WTC11 (cell line): ENCODE results near the gene FOXP1. TPM values are rescaled to one million over a fixed set of nuclear protein-coding genes. Genes with fewer than 3 reads are reported as not detected.

Experiments used
- ATAC-seq: fragments of 200-7000 bp; cut with Tn5 transposase; 2 replicates; pipeline ENCODE4 v1.10.0; 2021; ENCODE audit warnings: mild to moderate bottlenecking, moderate library complexity
- CTCF ChIA-PET: fragments of 300-600 bp; sonication (Branson Sonifier 250); formaldehyde crosslinking; loops from one replicate; lab custom pipeline; 2021; ENCODE audit warnings: antibody characterized with exemption; lab: Charles Lee
- POLR2A ChIA-PET: fragments of 350-600 bp; sonication (Branson Sonifier 250); formaldehyde crosslinking; loops from one replicate; lab custom pipeline; 2021; ENCODE audit warnings: antibody characterized with exemption; lab: Charles Lee
- DNase-seq: peaks from one replicate; pipeline ENCODE4 v3.0.0; 2021; ENCODE audit warnings: low spot score
- H3K27ac Mint-ChIP-seq: 2 replicates; pipeline ENCODE4 v1.8.0; 2021; ENCODE audit warnings: mixed read lengths
- H3K27me3 Mint-ChIP-seq: 2 replicates; pipeline ENCODE4 v1.8.0; 2021; ENCODE audit warnings: low read depth, mild to moderate bottlenecking, moderate library complexity, mixed read lengths
- H3K36me3 Mint-ChIP-seq: 2 replicates; pipeline ENCODE4 v1.8.0; 2021; ENCODE audit warnings: mixed read lengths
- H3K4me1 Mint-ChIP-seq: 2 replicates; pipeline ENCODE4 v1.8.0; 2022; ENCODE audit warnings: mixed read lengths
- H3K4me3 Mint-ChIP-seq: 2 replicates; pipeline ENCODE4 v1.8.0; 2021; ENCODE audit warnings: mild to moderate bottlenecking, moderate library complexity, mixed read lengths
- H3K9me3 Mint-ChIP-seq: 2 replicates; pipeline ENCODE4 v1.8.0; 2021; ENCODE audit warnings: mixed read lengths
- AFF4 ChIP-seq: sonication (generic); formaldehyde crosslinking; IDR thresholded peaks from 2 replicates; pipeline ENCODE4 v1.8.1; 2023; ENCODE audit warnings: mild to moderate bottlenecking, missing genetic modification reagents, borderline replicate concordance
- ARID4B ChIP-seq: sonication (generic); formaldehyde crosslinking; IDR thresholded peaks from 2 replicates; pipeline ENCODE4 v1.8.0; 2023; ENCODE audit warnings: missing genetic modification reagents, mild to moderate bottlenecking, borderline replicate concordance
- ATF1 ChIP-seq: sonication (generic); formaldehyde crosslinking; IDR thresholded peaks from 2 replicates; pipeline ENCODE4 v1.8.1; 2023; ENCODE audit warnings: mild to moderate bottlenecking, moderate library complexity, missing genetic modification reagents
- ELF4 ChIP-seq: sonication (generic); formaldehyde crosslinking; IDR thresholded peaks from 2 replicates; pipeline ENCODE4 v1.8.1; 2022; ENCODE audit warnings: low read depth, mild to moderate bottlenecking, moderate library complexity, missing genetic modification reagents
- ERG ChIP-seq: fragments of 250-450 bp; sonication (Bioruptor Pico); IDR thresholded peaks from 2 replicates; pipeline ENCODE4 v1.8.0; 2021; ENCODE audit warnings: mild to moderate bottlenecking
- ETV6 ChIP-seq: sonication (generic); formaldehyde crosslinking; IDR thresholded peaks from 2 replicates; pipeline ENCODE4 v1.8.1; 2022; ENCODE audit warnings: mild to moderate bottlenecking, missing genetic modification reagents
- FOXJ3 ChIP-seq: sonication (generic); formaldehyde crosslinking; IDR thresholded peaks from 2 replicates; pipeline ENCODE4 v1.9.0; 2021; ENCODE audit warnings: missing genetic modification reagents, mild to moderate bottlenecking, borderline replicate concordance
- FOXK1 ChIP-seq: sonication (generic); formaldehyde crosslinking; IDR thresholded peaks from 2 replicates; pipeline ENCODE4 v1.8.0; 2022; ENCODE audit warnings: mild to moderate bottlenecking, moderate library complexity, missing genetic modification reagents
- FOXP1 ChIP-seq: sonication (generic); formaldehyde crosslinking; IDR thresholded peaks from 2 replicates; pipeline ENCODE4 v1.8.0; 2022; ENCODE audit warnings: missing genetic modification reagents, mild to moderate bottlenecking, moderate library complexity, borderline replicate concordance
- GRHL2 ChIP-seq: fragments of 250-450 bp; sonication (Bioruptor Pico); IDR thresholded peaks from 2 replicates; pipeline ENCODE4 v1.8.0; 2022; ENCODE audit warnings: mild to moderate bottlenecking, moderate library complexity; ENCODE audit not compliant: insufficient replicate concordance, severe bottlenecking
- NR2C2 ChIP-seq: sonication (generic); formaldehyde crosslinking; IDR thresholded peaks from 2 replicates; pipeline ENCODE4 v1.8.0; 2022; ENCODE audit warnings: mild to moderate bottlenecking, missing genetic modification reagents
- NR3C1 ChIP-seq: sonication (generic); formaldehyde crosslinking; conservative IDR thresholded peaks from 2 replicates; pipeline ENCODE4 v1.8.1; 2023; ENCODE audit warnings: low read depth, mild to moderate bottlenecking, missing genetic modification reagents
- OVOL2 ChIP-seq: fragments of 250-450 bp; sonication (Bioruptor Pico); IDR thresholded peaks from 2 replicates; pipeline ENCODE4 v1.9.0; 2021; ENCODE audit warnings: mild to moderate bottlenecking, borderline replicate concordance
- SMAD4 ChIP-seq: sonication (generic); formaldehyde crosslinking; IDR thresholded peaks from 2 replicates; pipeline ENCODE4 v1.8.0; 2022; ENCODE audit warnings: mild to moderate bottlenecking, missing genetic modification reagents
- ZNF138 ChIP-seq: sonication (generic); formaldehyde crosslinking; conservative IDR thresholded peaks from 2 replicates; pipeline ENCODE4 v1.8.1; 2022; ENCODE audit warnings: mild to moderate bottlenecking, moderate library complexity, missing genetic modification reagents
- ZNF232 ChIP-seq: sonication (generic); formaldehyde crosslinking; IDR thresholded peaks from 2 replicates; pipeline ENCODE4 v1.8.0; 2022; ENCODE audit warnings: mild to moderate bottlenecking, missing genetic modification reagents
- ZNF281 ChIP-seq: sonication (generic); formaldehyde crosslinking; IDR thresholded peaks from 2 replicates; pipeline ENCODE4 v1.8.0; 2023; ENCODE audit warnings: mild to moderate bottlenecking, missing genetic modification reagents
- total RNA-seq: library from RNA; stranded (reverse); gene quantifications from 3 replicates; pipeline ENCODE4 v1.2.3, GENCODE V29; 2021
- TF ChIP-seq, protein P1 (sequence below): fragments of 250-450 bp; sonication (Bioruptor Pico); IDR thresholded peaks from 2 replicates; pipeline ENCODE4 v1.9.0; 2021; ENCODE audit warnings: moderate library complexity, mild to moderate bottlenecking, inconsistent platforms, borderline replicate concordance

Gene FOXP1
- total RNA-seq, 1 experiment from 2014 or later: 25.8 TPM

DNA sequence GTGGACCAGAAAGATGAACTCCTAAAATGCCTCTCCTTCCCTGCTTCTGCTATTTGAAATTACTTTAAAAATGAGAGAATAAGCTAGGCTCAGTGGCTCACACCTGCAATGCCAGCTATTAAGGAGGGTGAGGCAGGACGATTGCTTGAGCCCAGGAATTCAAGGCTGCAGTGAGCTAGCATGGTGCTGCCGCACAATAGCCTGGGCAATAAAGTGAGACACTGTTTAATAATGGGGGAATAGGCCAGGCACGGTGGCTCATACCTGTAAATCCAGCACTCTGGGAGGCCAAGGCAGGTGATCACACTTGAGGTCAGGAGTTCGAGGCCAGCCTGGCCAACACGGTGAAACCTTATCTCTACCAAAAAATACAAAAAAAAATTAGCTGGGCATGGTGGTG lies 271.1 kb downstream of the FOXP1 start:
- H3K9me3 Mint-ChIP-seq: no peaks in the 10 kb centered on the region
- H3K27ac Mint-ChIP-seq: peak overlapping the region; percentile 83; the same call in 1 of the 2 replicates
- no peak for DNase-seq
- POLR2A ChIA-PET: interaction anchor here (0.6 kb wide), 1 partner anchor 31 kb away, joined by 4 read pairs; no protein-coding TSS in a partner anchor
- no peak overlapping the region for H3K4me3 Mint-ChIP-seq
- TF ChIP-seq GRHL2 (CRISPR knock-in tag) (no peak), ETV6 (CRISPR knock-in tag) (no peak), ERG (CRISPR knock-in tag) (no peak), ZNF281 (no peak), FOXP1 (no peak), ARID4B (no peak), ELF4 (CRISPR knock-in tag) (no peak), NR3C1 (no peak), ZNF138 (CRISPR knock-in tag) (no peak), NR2C2 (CRISPR knock-in tag) (no peak), OVOL2 (CRISPR knock-in tag) (no peak), ZNF232 (CRISPR knock-in tag) (no peak), ATF1 (CRISPR knock-in tag) (no peak), FOXK1 (CRISPR knock-in tag) (no peak)
- TF ChIP-seq, protein P1, sequence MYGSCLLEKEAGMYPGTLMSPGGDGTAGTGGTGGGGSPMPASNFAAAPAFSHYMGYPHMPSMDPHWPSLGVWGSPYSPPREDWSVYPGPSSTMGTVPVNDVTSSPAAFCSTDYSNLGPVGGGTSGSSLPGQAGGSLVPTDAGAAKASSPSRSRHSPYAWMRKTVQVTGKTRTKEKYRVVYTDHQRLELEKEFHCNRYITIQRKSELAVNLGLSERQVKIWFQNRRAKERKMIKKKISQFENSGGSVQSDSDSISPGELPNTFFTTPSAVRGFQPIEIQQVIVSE: no peak
- no peaks in the 10 kb centered on the region for H3K36me3 Mint-ChIP-seq
- peaks cover 42% of the 10 kb centered on the region for H3K4me1 Mint-ChIP-seq
- H3K27me3 Mint-ChIP-seq: no peaks in the 10 kb centered on the region
- CTCF ChIA-PET: interaction anchor here (1.0 kb wide), 1 partner anchor 369 kb away, joined by 3 read pairs; no protein-coding TSS in a partner anchor
- no peak for ATAC-seq

DNA sequence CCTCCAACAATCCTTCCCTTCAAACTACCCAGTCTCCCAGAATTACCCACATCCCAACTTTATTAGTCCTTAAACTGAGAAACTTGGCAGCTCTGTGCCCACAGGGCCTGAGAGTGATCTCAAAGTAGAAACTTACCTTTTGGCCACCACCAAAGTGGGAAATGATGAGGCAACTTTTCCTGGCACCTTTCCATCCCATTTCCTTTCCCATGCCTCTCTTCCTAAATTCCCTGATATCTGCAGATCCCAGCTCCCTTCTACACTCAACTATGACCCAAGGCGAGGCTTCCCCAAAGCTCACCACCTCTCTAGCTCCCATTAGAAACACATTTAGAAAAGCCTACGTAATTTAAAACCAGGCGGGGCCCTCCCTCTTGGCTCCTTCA lies 271.9 kb downstream of the FOXP1 start:
- no peak overlapping the region for H3K4me3 Mint-ChIP-seq
- ChIA-PET POLR2A (interaction anchor here (0.6 kb wide), 1 partner anchor 30 kb away, joined by 4 read pairs; no protein-coding TSS in a partner anchor), CTCF (no interaction called here)
- no peaks in the 10 kb centered on the region for H3K36me3 Mint-ChIP-seq
- H3K27me3 Mint-ChIP-seq: no peaks in the 10 kb centered on the region
- H3K4me1 Mint-ChIP-seq: peaks cover 48% of the 10 kb centered on the region
- ATAC-seq: no peak
- TF ChIP-seq SMAD4: no peak
- no peak for TF ChIP-seq FOXJ3
- TF ChIP-seq FOXP1: no peak
- no peak for TF ChIP-seq AFF4
- TF ChIP-seq, all 79 proteins: peak for 0
- Mint-ChIP-seq H3K27ac (peak overlapping the region; percentile 2; the same call in 1 of the 2 replicates), H3K9me3 (no peaks in the 10 kb centered on the region)
- no peak for DNase-seq
